Glutamatergic neuron (in vitro differentiated cells): ENCODE results near the gene MRPL23. TPM values are rescaled to one million over a fixed set of nuclear protein-coding genes. Genes with fewer than 3 reads are reported as not detected.

Source experiments
- DNase-seq: peaks from one replicate; pipeline ENCODE4 v3.0.0; 2022
- H3K27ac Mint-ChIP-seq: one replicate; pipeline ENCODE4 v1.8.0; 2020; ENCODE audit warnings: mild to moderate bottlenecking, mixed read lengths, inconsistent platforms; ENCODE audit not compliant: unreplicated experiment
- H3K27me3 Mint-ChIP-seq: one replicate; pipeline ENCODE4 v1.8.0; 2020; ENCODE audit warnings: mild to moderate bottlenecking, moderate library complexity, mixed read lengths, inconsistent platforms; ENCODE audit not compliant: unreplicated experiment
- H3K36me3 Mint-ChIP-seq: one replicate; pipeline ENCODE4 v1.8.0; 2020; ENCODE audit warnings: mild to moderate bottlenecking, mixed read lengths, inconsistent platforms; ENCODE audit not compliant: unreplicated experiment
- H3K4me1 Mint-ChIP-seq: one replicate; pipeline ENCODE4 v1.8.0; 2020; ENCODE audit warnings: mild to moderate bottlenecking, low read depth, mixed read lengths, inconsistent platforms; ENCODE audit not compliant: unreplicated experiment
- H3K4me3 Mint-ChIP-seq: one replicate; pipeline ENCODE4 v1.8.0; 2020; ENCODE audit warnings: mild to moderate bottlenecking, mixed read lengths, inconsistent platforms; ENCODE audit not compliant: unreplicated experiment
- H3K9me3 Mint-ChIP-seq: one replicate; pipeline ENCODE4 v1.8.0; 2020; ENCODE audit warnings: mild to moderate bottlenecking, moderate library complexity, mixed read lengths, inconsistent platforms; ENCODE audit not compliant: unreplicated experiment
- CTCF ChIP-seq: fragments of 200-600 bp; sonication (generic); IDR thresholded peaks from one replicate; pipeline ENCODE4 v1.5.0; 2021; ENCODE audit not compliant: partially characterized antibody, unreplicated experiment
- total RNA-seq: library from RNA; stranded (reverse); fragmentation: NEBNext Ultra II Directional; extraction: Animal tissue kit (Norgen Biotek cat#: 25700); gene quantifications from one replicate; pipeline ENCODE4 v1.2.1, GENCODE V29; 2021; ENCODE audit not compliant: unreplicated experiment

The MRPL23 gene
- total RNA-seq, 1 donor from 2014 or later: 27.6 TPM

GRCh38 chr11:1906611-1907423 is 40.3 kb upstream of the MRPL23 start:
- H3K27me3 Mint-ChIP-seq: no peaks in the 10 kb centered on the region
- peaks cover 3% of the 10 kb centered on the region for H3K4me1 Mint-ChIP-seq
- no peak overlapping the region for H3K27ac Mint-ChIP-seq
- no peak for TF ChIP-seq CTCF
- DNase-seq: no peak
- no peak overlapping the region for H3K4me3 Mint-ChIP-seq
- peaks cover 2% of the 10 kb centered on the region for H3K9me3 Mint-ChIP-seq
- no peaks in the 10 kb centered on the region for H3K36me3 Mint-ChIP-seq

GRCh38 chr11:1908618-1909017 is 38.5 kb upstream of the MRPL23 start:
- no peak overlapping the region for H3K27ac Mint-ChIP-seq
- no peaks in the 10 kb centered on the region for H3K27me3 Mint-ChIP-seq
- peaks cover 3% of the 10 kb centered on the region for H3K4me1 Mint-ChIP-seq
- no peak overlapping the region for H3K4me3 Mint-ChIP-seq
- DNase-seq: no peak
- H3K36me3 Mint-ChIP-seq: no peaks in the 10 kb centered on the region
- no peak for TF ChIP-seq CTCF
- peaks cover 2% of the 10 kb centered on the region for H3K9me3 Mint-ChIP-seq

- Mint-ChIP-seq H3K27ac (no peak overlapping the region), H3K4me1 (peaks cover 3% of the 10 kb centered on the region), H3K27me3 (no peaks in the 10 kb centered on the region), H3K4me3 (no peak overlapping the region), H3K9me3 (peaks cover 4% of the 10 kb centered on the region), H3K36me3 (no peaks in the 10 kb centered on the region)
- no peak for TF ChIP-seq CTCF
- no peak for DNase-seq
Measured at GRCh38 chr11:1909524-1909923, 37.6 kb upstream of the MRPL23 start.

- H3K4me3 Mint-ChIP-seq: no peak overlapping the region
- no peak for DNase-seq
- TF ChIP-seq CTCF: no peak
- H3K36me3 Mint-ChIP-seq: no peaks in the 10 kb centered on the region
- H3K4me1 Mint-ChIP-seq: no peaks in the 10 kb centered on the region
- peaks cover 10% of the 10 kb centered on the region for H3K27me3 Mint-ChIP-seq
- no peak overlapping the region for H3K27ac Mint-ChIP-seq
- peaks cover 7% of the 10 kb centered on the region for H3K9me3 Mint-ChIP-seq
Measured at GRCh38 chr11:1912289-1912878, 34.7 kb upstream of the MRPL23 start.
